PC-9 (cell line): ENCODE data around the gene TNFRSF14.

ENCODE experiments used
- EZH2 ChIP-seq: fragments of 200-600 bp; sonication (generic); IDR thresholded peaks from 2 replicates; pipeline ENCODE4 v1.8.0; 2017; ENCODE audit warnings: antibody characterized with exemption, low read depth
- TF ChIP-seq, protein P1 (sequence below): fragments of 200-600 bp; sonication (generic); conservative IDR thresholded peaks from 2 replicates; pipeline ENCODE4 v1.6.1; 2017; ENCODE audit warnings: mixed run types, antibody characterized with exemption, mild to moderate bottlenecking, moderate library complexity

DNA sequence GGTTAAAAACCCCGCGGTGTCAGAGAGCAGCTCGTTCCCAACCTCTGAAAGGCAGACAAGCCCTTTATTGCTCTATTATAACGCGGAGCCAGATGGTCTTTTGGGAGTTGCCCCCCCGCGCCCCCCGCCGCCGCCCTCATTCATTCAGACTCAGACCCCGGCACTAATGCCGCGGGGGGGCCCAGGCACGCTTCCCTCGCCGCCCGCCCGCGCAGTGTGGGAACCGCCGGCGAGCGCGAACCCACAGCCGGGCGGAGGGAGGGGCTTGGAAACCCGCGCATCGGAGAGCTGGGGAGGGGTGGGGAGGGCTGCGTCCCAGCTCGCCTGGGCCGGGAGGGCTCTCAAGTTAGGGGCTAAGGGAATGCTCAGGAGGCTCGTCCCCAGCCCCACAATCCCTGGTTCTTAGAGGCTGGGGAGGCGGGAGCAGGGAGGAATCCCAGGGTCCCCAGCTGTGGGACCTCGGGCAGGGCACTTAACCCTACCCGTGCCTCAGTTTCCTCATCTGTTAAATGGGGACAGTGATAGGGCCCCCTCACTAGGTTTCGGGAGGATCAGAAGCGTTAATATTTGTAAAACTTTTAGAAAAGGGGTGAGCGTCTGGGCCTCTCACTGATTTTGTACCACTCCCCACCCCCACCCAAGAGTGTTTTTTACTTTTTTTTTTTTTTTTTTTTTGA, 15.2 kb upstream of the TNFRSF14 start:
- TF ChIP-seq EZH2: no peak
- TF ChIP-seq, protein P1, sequence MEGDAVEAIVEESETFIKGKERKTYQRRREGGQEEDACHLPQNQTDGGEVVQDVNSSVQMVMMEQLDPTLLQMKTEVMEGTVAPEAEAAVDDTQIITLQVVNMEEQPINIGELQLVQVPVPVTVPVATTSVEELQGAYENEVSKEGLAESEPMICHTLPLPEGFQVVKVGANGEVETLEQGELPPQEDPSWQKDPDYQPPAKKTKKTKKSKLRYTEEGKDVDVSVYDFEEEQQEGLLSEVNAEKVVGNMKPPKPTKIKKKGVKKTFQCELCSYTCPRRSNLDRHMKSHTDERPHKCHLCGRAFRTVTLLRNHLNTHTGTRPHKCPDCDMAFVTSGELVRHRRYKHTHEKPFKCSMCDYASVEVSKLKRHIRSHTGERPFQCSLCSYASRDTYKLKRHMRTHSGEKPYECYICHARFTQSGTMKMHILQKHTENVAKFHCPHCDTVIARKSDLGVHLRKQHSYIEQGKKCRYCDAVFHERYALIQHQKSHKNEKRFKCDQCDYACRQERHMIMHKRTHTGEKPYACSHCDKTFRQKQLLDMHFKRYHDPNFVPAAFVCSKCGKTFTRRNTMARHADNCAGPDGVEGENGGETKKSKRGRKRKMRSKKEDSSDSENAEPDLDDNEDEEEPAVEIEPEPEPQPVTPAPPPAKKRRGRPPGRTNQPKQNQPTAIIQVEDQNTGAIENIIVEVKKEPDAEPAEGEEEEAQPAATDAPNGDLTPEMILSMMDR: no peak
